ENCODE data around the gene TCF7. TPM values are rescaled to one million over a fixed set of nuclear protein-coding genes. Genes with fewer than 3 reads are reported as not detected.

Gene TCF7
- total and polyA plus RNA-seq, 4 donors = 1.3 to 2.7 (median 2.2) TPM

GRCh38 chr5:134103397-134103796, 11.1 kb upstream of the TCF7 start:
- 88% methylated on average over 9 of the region's 9 CpGs for WGBS
- H3K27me3 ChIP-seq (ENCODE audit: control insufficient read depth in 4 of 4, insufficient read depth in 4 of 4, low read length in 3 of 4) = no peaks in the 10 kb centered on the region
- H3K9ac ChIP-seq (ENCODE audit: low read depth in 1 of 2, low read length in 2 of 2) = no peak overlapping the region
- H3K36me3 ChIP-seq (ENCODE audit: control insufficient read depth in 4 of 4, insufficient read depth in 3 of 4, low read depth in 1 of 4, low read length in 3 of 4) = no peaks in the 10 kb centered on the region
- peaks cover 7 to 18% (median 13%) of the 10 kb centered on the region in 4 donors for H3K4me1 ChIP-seq (ENCODE audit: control insufficient read depth in 4 of 4, insufficient read depth in 4 of 4, low read length in 3 of 4)
- TF ChIP-seq NR2F2 (IDR thresholded peaks at IDR 0.05) = no peak
- TF ChIP-seq RXRA (IDR thresholded peaks at IDR 0.05) = no peak
- TF ChIP-seq GABPA (IDR thresholded peaks at IDR 0.05 in 1 of 2, conservative IDR thresholded peaks at IDR 0.05 in 1 of 2) = no peak
- TF ChIP-seq TAF1 (conservative IDR thresholded peaks at IDR 0.05) = no peak
- no peak for TF ChIP-seq JUND (IDR thresholded peaks at IDR 0.05)
- TF ChIP-seq HNF4G (IDR thresholded peaks at IDR 0.05) = no peak
- no peak for TF ChIP-seq ATF3 (IDR thresholded peaks at IDR 0.05)
- TF ChIP-seq ZBTB33 (IDR thresholded peaks at IDR 0.05) = no peak
- no peak for TF ChIP-seq FOXA1 (IDR thresholded peaks at IDR 0.05)
- no peak for TF ChIP-seq HNF4A (conservative IDR thresholded peaks at IDR 0.05)
- TF ChIP-seq REST (IDR thresholded peaks at IDR 0.05) = no peak
- no peak for TF ChIP-seq YY1 (IDR thresholded peaks at IDR 0.05)
- no peak for TF ChIP-seq RAD21 (IDR thresholded peaks at IDR 0.05)
- no peak for TF ChIP-seq SP1 (IDR thresholded peaks at IDR 0.05)
- no peak for DNase-seq (ENCODE audit: low spot score)
- H3K27ac ChIP-seq (ENCODE audit: low read depth in 1 of 2, low read length in 2 of 2) = no peak overlapping the region
- no peak overlapping the region for H3K4me3 ChIP-seq (ENCODE audit: low read depth in 1 of 3, low read length in 3 of 3)
- no peaks in the 10 kb centered on the region for H3K9me3 ChIP-seq (ENCODE audit: control insufficient read depth in 4 of 4, low read length in 3 of 4)

- Histone ChIP-seq H3K9me3 (ENCODE audit: control insufficient read depth in 4 of 4, low read length in 3 of 4) (no peaks in the 10 kb centered on the region), H3K27me3 (ENCODE audit: control insufficient read depth in 4 of 4, insufficient read depth in 4 of 4, low read length in 3 of 4) (no peaks in the 10 kb centered on the region), H3K9ac (ENCODE audit: low read depth in 1 of 2, low read length in 2 of 2) (no peak overlapping the region), H3K4me1 (ENCODE audit: control insufficient read depth in 4 of 4, insufficient read depth in 4 of 4, low read length in 3 of 4) (peaks cover 6 to 11% (median 10%) of the 10 kb centered on the region in 4 donors), H3K36me3 (ENCODE audit: control insufficient read depth in 4 of 4, insufficient read depth in 3 of 4, low read depth in 1 of 4, low read length in 3 of 4) (no peaks in the 10 kb centered on the region), H3K4me3 (ENCODE audit: low read depth in 1 of 3, low read length in 3 of 3) (no peak overlapping the region), H3K27ac (ENCODE audit: low read depth in 1 of 2, low read length in 2 of 2) (no peak overlapping the region)
- 92% methylated on average over 11 of the region's 11 CpGs for WGBS
- DNase-seq (ENCODE audit: low spot score) = no peak
- no peak for TF ChIP-seq ZBTB33 (IDR thresholded peaks at IDR 0.05)
- no peak for TF ChIP-seq FOXA2 (IDR thresholded peaks at IDR 0.05)
- no peak for TF ChIP-seq YY1 (IDR thresholded peaks at IDR 0.05)
- TF ChIP-seq FOXA1 (IDR thresholded peaks at IDR 0.05) = no peak
- no peak for TF ChIP-seq SP1 (IDR thresholded peaks at IDR 0.05)
- no peak for TF ChIP-seq NR2F2 (IDR thresholded peaks at IDR 0.05)
- no peak for TF ChIP-seq RXRA (IDR thresholded peaks at IDR 0.05)
- TF ChIP-seq HNF4G (IDR thresholded peaks at IDR 0.05) = no peak
- TF ChIP-seq ATF3 (IDR thresholded peaks at IDR 0.05) = no peak
- TF ChIP-seq GABPA (IDR thresholded peaks at IDR 0.05 in 1 of 2, conservative IDR thresholded peaks at IDR 0.05 in 1 of 2) = no peak
- TF ChIP-seq TAF1 (conservative IDR thresholded peaks at IDR 0.05) = no peak
- no peak for TF ChIP-seq HNF4A (conservative IDR thresholded peaks at IDR 0.05)
- TF ChIP-seq CTCF (IDR thresholded peaks at IDR 0.05; ENCODE audit: low read depth, low read length, missing input control) = no peak
- TF ChIP-seq MAX (IDR thresholded peaks at IDR 0.05) = no peak
- TF ChIP-seq JUND (IDR thresholded peaks at IDR 0.05) = no peak
- no peak for TF ChIP-seq RAD21 (IDR thresholded peaks at IDR 0.05)
These were observed 10.4 kb upstream of the TCF7 start for GRCh38 chr5:134103998-134104654.

Data from liver (tissue), 9 donors.